K562 (cell line): Measurements from ENCODE around the gene DNAJB12. TPM values are rescaled to one million over a fixed set of nuclear protein-coding genes. Genes with fewer than 3 reads are reported as not detected.

Experiments
- ATF3 ChIP-seq, 2 experiments: fragments of 450-650 bp in 1 of 2; sonication (generic) in 1 of 2; formaldehyde crosslinking in 1 of 2; IDR thresholded peaks in 1 of 2; conservative IDR thresholded peaks in 1 of 2; 2 replicates each; pipeline versions ENCODE4 v1.6.1 to v1.8.1; 2016 to 2023; ENCODE audit warnings: mild to moderate bottlenecking in 2 of 2, moderate library complexity in 2 of 2, inconsistent platforms in 1 of 2, missing genetic modification reagents in 1 of 2
- CBX8 ChIP-seq: fragments of 200-600 bp; sonication (generic); IDR thresholded peaks from 2 replicates; pipeline ENCODE4 v1.6.1; 2012; ENCODE audit warnings: borderline replicate concordance, mixed run types, low read depth, mild to moderate bottlenecking, moderate library complexity, mixed read lengths, low read length, control low read depth, inconsistent platforms; ENCODE audit not compliant: poor library complexity, severe bottlenecking; ENCODE audit errors: extremely low read depth
- GTF2E2 ChIP-seq: fragments of 200-800 bp; sonication (Bioruptor generic); IDR thresholded peaks from 2 replicates; pipeline ENCODE4 v1.6.1; 2016; ENCODE audit warnings: missing genetic modification characterization, missing compliant biosample characterization
- RBFOX2 ChIP-seq: fragments of 200-400 bp; formaldehyde crosslinking; IDR thresholded peaks from 2 replicates; pipeline ENCODE4 v1.6.1; 2017; ENCODE audit warnings: low read depth, mild to moderate bottlenecking, low read length, moderate library complexity
- REST ChIP-seq, 2 experiments: fragments of 450-650 bp; formaldehyde crosslinking in 1 of 2; IDR thresholded peaks; 2 replicates each; pipeline versions ENCODE4 v1.4.0 to v1.6.1; 2014 to 2020; ENCODE audit warnings: mild to moderate bottlenecking in 2 of 2, borderline replicate concordance in 1 of 2, low read depth in 1 of 2
- USF2 ChIP-seq: sonication (generic); formaldehyde crosslinking; IDR thresholded peaks from 2 replicates; pipeline ENCODE4 v1.5.0; 2020; ENCODE audit warnings: missing genetic modification reagents
- ZC3H4 ChIP-seq: sonication (generic); formaldehyde crosslinking; IDR thresholded peaks from 2 replicates; pipeline ENCODE4 v1.9.0; 2021; ENCODE audit warnings: missing genetic modification reagents, borderline replicate concordance
- ZNF280A ChIP-seq: fragments of 450-650 bp; IDR thresholded peaks from 2 replicates; pipeline ENCODE4 v1.6.1; 2018; ENCODE audit warnings: mild to moderate bottlenecking, low read depth; ENCODE audit not compliant: partially characterized antibody
- ZNF449 ChIP-seq: fragments of 250-450 bp; sonication (Bioruptor Pico); IDR thresholded peaks from 2 replicates; pipeline ENCODE4 v1.8.0; 2022; ENCODE audit warnings: moderate library complexity, mild to moderate bottlenecking, inconsistent platforms
- ZNF561 ChIP-seq: fragments of 450-650 bp; formaldehyde crosslinking; conservative IDR thresholded peaks from 2 replicates; pipeline ENCODE4 v1.4.0; 2020; ENCODE audit warnings: mild to moderate bottlenecking, moderate library complexity
- polyA plus RNA-seq, 8 experiments: library from polyadenylated mRNA; depleted of rRNA in 4 of 8; stranded (reverse) in 5 of 8; unstranded in 3 of 8; fragments of >200 nt; fragmentation: Nextera tagmentation in 2 of 8; fragmentation: Illumina TruSeq in 1 of 8; extraction: Ambion mirVana in 2 of 8; extraction: Trizol in 1 of 8; gene quantifications; 2 replicates each; pipeline versions ENCODE4 v1.2.1 to v1.2.3, GENCODE V29; 2011 to 2014; ENCODE audit warnings: inconsistent platforms in 1 of 8, missing spikeins in 1 of 8
- total RNA-seq, 7 experiments: library from RNA; depleted of rRNA in 6 of 7; stranded (reverse); fragments of >200 nt in 6 of 7; fragmentation: Illumina TruSeq in 2 of 7; extraction: Trizol in 2 of 7; gene quantifications; 2 replicates each; pipeline versions ENCODE4 v1.2.1 to v1.2.3, GENCODE V29; 2011 to 2021; ENCODE audit warnings: low replicate concordance in 1 of 7

Gene DNAJB12
- total and polyA plus RNA-seq, 9 of the 15 experiments (the other 6 are each of a cell fraction or from before 2014, with no cell fraction given): 3.5 to 31.5 (median 20.3) TPM

GRCh38 chr10:72297805-72298591, 56.7 kb downstream of the DNAJB12 start (continued):
- peak; percentile 87 for TF ChIP-seq ZNF449 (CRISPR knock-in tag)
- TF ChIP-seq ATF3 (IDR thresholded peaks at IDR 0.05): peak; percentile 82
- 0 out of 2 replicates have a peak, but pooled peaks have one; percentile 43 for TF ChIP-seq ATF3 (CRISPR knock-in tag; conservative IDR thresholded peaks at IDR 0.05)
- no peak for TF ChIP-seq ZNF561
- TF ChIP-seq USF2 (CRISPR knock-in tag): peak; percentile 85
- TF ChIP-seq GTF2E2 (tag): no peak; the same call in 1 of the 2 replicates
- no peak for TF ChIP-seq ZNF280A
- peak; percentile 97 for TF ChIP-seq RBFOX2
- no peak for TF ChIP-seq CBX8
- peak; percentile 16; the same call in 1 of the 2 replicates for TF ChIP-seq ZC3H4 (CRISPR knock-in tag)
- peak; percentile 13; the same call in 1 of the 2 replicates for TF ChIP-seq REST (IDR thresholded peaks at IDR 0.05; ENCODE audit: borderline replicate concordance)
- peak; percentile 69; the same call in 1 of the 2 replicates for TF ChIP-seq REST (CRISPR knock-in tag; IDR thresholded peaks at IDR 0.05; ENCODE audit: low read depth)
